Germinal center (tissue), 1 donor: Measurements from ENCODE around the gene LIME1.

Experiments used
- DNase-seq: peaks from one replicate; pipeline ENCODE4 v3.0.0; 2012; ENCODE audit warnings: mixed read lengths, low spot score

The LIME1 gene

DNA sequence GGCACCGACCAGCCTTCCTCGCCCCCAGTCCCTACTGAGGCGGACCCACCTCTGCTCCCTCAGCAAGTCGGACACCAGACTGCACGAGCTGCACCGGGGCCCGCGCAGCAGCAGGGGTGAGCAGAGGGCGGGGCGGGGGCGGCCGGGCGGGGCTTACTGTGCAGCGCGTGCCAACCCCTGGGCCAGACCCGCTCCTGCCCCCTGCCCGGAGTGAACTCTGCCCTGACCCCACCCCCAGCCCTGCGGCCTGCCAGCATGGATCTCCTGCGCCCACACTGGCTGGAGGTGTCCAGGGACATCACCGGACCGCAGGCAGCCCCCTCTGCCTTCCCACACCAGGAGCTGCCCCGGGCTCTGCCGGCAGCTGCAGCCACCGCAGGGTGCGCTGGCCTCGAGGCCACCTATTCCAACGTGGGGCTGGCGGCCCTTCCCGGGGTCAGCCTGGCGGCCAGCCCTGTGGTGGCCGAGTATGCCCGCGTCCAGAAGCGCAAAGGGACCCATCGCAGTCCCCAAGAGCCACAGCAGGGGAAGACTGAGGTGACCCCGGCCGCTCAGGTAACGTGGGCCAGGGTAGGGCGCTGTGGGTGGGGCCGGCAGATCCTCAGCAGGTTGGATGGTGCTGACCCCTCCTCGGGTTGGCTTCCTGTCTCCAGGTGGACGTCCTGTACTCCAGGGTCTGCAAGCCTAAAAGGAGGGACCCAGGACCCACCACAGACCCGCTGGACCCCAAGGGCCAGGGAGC is 1.7 kb downstream of the LIME1 start:
- peak; percentile 61 for DNase-seq

GRCh38 chr20:63738687-63739129 is 2.2 kb downstream of the LIME1 start:
- no peak for DNase-seq

DNA sequence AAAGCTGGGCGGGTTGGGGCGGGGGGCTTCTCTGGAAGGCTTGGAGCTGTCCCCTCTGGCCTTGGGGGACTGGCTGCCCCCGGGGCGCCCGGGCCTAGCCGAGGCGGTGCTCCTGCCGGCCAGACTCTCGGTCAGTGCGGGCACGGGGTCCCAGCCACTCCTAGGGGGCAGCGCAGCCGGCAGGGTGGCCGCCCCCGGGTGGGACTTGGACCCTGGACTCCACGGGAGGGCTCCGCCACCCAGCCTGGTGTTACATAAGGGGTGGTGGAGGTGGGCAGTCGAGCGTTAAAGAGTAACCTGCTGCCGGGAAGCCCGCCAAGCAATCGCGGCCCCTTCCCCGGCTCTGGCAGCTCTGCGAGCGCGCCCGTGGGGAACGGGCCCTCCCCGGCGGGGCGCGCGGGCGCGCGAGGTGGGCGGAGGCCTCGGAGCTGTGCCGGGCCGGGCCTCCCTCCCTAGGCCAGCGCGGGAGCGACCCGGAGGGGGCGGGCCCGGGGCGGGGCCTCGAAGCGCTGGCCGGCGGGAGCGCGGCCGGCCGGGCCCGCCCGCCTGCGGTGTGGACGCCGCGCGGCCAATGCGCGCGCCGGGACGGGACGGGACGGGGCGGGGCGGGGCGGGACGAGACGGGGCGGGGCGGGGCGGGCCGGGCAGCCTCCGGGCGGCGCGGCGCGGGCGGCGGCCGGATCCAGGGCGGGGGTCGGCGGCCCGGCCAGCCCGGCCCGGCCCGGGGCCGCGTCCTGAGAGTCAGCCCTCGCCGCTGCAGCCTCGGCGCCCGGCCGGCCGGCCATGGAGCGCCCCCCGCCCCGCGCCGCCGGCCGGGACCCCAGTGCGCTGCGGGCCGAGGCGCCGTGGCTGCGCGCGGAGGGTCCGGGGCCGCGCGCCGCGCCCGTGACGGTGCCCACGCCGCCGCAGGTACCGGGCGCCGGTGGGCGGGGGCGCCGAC is 2.9 kb downstream of the LIME1 start, which contains the start of gene SLC2A4RG:
SLC2A4RG (plus strand) TSS at position 647 of the 940 bp plus-strand sequence; CDS start at position 784, 137 bp downstream.
- DNase-seq = peak; percentile 88

- peak; percentile 56 for DNase-seq
Measured at GRCh38 chr20:63740070-63740626, 3.7 kb downstream of the LIME1 start.

- no peak for DNase-seq
Measured at GRCh38 chr20:63740627-63741353, 4.3 kb downstream of the LIME1 start.

DNA sequence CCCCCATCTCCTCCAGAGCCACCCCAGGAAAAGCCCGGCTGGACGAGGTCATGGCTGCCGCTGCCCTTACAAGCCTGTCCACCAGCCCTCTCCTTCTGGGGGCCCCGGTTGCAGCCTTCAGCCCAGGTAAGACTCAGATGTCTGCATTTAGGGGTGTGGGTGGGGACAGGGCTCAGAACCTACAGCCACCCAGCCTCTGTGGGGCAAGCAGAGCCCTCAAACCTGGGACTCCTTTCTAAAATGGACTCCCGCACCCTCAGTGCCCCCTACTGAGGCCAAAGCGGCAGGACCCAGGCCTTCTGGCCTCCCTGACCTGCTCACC is 4.9 kb downstream of the LIME1 start:
- no peak for DNase-seq

- no peak for DNase-seq
Measured at GRCh38 chr20:63741676-63742380, 5.4 kb downstream of the LIME1 start.

GRCh38 chr20:63742381-63743024 is 6.0 kb downstream of the LIME1 start:
- no peak for DNase-seq

DNA sequence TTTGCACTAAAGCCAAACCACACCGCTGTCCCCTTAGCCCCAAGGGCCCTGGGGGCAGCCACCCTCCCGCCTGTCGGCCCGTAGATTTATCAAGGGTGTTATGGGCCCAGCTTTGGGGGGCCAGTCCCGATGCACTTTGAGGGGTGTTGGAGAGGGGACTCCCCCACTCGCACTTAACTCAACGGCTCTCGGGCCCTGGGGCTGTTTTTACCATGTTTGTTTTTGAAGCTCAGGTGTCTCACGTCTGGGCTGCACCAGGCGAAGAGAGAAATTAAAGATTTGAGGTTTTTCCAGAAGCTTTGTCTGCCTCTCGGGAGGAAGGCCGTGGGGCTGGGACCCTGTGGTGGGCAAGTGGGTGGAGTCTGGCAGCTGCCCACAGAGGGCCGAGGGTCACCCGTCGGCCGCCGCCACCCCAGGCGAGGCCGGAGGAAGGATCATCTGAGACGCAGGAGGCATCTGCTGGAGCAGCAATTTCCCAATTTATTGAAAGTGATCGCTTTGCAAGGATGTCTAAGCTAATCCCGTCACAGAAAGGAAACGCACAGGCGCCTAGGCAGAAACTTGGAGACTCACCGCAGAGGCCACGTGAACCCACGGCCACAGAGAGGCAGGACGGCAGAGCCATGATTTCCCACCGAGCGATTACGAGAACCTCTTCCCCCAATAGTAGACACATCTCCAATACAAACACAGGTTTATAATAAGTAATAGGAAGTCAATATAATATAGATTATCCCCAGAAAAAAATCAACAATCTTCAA is 6.9 kb downstream of the LIME1 start:
- peak; percentile 1 for DNase-seq

- DNase-seq = no peak
Measured at GRCh38 chr20:63744158-63744557, 7.7 kb downstream of the LIME1 start.

DNA sequence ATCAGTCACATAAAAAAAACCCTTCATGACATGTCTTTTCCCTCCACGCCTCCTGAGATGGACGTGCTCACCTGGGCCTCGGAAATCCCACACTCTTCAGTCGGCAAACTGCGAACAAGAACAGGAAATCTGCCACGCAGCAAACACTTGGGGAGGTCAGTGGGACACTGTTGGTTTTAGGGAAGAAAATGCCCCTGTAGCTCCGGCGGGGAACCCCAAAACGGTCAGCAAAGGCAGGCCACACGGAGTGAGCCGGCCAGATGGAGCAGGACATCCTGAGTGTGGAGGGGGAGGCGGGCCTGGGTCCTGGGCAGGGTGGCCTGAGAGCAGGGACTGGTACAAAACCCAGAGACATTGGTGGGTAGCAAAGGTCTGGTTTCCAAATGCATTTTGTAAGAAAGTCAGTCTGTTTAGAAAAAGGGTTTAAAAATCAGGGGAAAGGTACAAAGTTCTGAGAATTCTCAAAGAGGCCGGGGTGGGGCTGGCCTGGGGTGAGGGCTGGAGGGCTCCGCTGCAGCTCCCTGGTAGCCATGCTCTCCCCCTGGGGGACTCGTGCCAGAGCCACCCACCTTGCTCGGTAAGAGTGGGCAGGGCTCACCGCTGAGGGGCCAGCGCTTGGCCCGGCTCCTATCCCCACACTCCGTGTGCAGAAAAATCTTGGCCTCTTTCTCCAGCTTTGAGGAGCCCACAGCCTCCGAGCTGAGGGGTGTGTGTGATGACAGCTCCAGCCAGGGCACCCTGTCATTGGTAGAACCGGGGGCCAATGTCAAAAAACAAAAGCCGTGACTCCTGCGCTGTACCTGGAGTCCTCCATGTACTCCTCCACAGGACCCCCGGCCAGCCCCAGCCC is 8.3 kb downstream of the LIME1 start:
- peak; percentile 3 for DNase-seq

DNA sequence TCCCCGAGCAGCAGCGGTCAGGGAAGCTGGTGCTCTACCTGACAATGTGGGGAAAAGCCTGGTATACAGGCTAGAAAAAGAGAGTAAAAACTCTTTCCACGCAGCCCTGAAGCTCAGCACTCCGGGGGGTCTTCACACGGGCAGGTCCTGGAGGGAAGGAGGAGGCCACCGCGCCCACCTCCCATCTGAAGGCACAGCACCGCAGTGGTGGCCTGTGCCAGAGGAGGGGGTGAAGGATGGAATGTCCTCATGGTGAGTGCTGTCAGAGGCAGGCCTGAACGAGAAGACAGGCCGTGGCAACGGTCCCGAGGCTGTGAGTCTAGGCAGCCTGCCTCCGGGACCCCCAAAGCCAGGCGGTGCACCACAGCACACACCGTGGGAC is 9.0 kb downstream of the LIME1 start:
- DNase-seq = peak; percentile 1

DNA sequence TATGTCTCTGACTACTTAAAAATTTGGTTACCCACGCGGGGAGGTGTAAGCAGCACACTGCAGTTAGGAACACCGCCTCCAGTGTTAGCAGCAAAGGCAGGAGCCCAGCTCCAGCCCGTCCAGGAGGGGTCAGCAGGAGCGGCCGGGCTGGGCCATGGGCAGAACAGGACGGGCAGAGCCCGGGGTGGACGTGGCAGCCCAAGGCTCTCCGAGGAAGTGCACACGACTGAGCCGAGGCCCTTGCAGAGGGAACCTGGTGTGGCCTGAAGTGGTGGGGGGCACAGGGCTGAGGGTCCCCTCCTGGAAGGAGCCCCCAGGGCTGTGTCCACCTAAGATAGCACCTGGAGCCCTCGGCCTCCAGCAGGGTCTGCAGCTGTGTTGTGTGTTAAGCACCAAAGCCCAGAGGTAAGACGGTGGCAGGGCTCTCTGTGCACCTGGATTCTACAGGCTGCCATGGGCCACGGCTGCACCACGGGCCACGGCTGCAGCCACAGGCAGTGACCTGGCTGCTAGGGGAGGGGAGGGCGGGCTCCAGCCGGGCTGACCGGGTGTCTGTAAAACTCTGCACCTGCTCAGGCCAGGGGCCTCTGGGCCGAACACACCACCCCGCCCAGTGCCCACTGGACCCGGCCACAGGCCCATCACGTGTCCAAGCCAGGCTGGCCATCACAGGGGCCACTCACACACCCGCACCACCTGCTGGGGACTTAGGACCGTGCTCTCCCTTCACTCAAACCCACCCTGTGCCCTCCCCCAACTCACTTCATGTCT is 9.7 kb downstream of the LIME1 start:
- peak; percentile 2 for DNase-seq

DNA sequence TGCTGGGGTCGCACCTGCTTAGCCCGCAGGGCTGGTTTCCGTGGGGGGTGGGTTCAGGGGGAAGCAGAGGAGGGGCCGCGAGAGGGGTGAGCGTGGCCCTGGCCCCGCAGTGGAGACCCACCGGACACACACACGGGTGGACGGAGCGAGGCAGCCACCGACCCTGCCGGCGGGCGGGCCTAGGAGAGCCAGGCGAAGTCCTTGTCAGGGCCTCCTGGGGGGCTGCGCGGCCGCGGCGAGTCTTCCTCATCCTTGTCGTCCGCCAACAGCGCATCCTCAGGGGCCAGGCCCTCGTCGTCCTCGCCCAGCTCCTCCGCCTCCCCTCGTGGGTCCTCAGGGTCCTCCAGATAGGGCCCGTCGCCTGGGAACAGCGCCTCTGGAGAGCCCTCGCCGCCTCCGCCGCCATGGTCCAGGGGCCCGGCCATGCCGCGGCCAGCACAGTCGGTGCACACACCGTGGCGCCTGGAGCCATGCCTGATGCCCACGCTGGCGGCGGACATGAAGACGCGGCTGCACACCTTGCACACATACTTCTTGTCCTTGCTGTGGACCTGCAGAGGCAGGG is 10.4 kb downstream of the LIME1 start:
- peak; percentile 1 for DNase-seq

- peak; percentile 47 for DNase-seq
Measured at GRCh38 chr20:63747622-63748069, 11.2 kb downstream of the LIME1 start.

GRCh38 chr20:63748070-63748933 is 11.8 kb downstream of the LIME1 start:
- DNase-seq = no peak

DNA sequence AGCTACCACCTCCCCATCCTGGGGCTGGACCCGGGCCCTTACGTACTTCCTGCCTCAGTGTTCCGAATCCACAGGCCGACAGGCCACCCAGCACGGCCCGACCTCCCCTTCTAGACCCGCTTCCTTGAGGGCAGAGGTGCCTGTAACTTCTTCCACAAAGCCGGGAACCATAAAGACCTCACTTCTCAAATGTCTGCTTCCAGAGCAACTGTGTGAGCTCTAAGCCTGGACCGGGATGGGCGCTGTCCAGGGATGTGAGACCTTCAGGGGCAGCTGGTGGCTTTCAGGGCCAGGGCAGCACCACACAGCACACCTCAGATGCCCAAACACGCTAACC is 12.4 kb downstream of the LIME1 start:
- DNase-seq = no peak
